Glomerular endothelial cell (primary cell): ENCODE data around the gene HUNK. TPM values are rescaled to one million over a fixed set of nuclear protein-coding genes. Genes with fewer than 3 reads are reported as not detected.

Experiments
- DNase-seq: peaks from one replicate; pipeline ENCODE4 v3.0.0-alpha.2; 2011; ENCODE audit warnings: low read depth, low spot score; ENCODE audit errors: extremely low read depth
- total RNA-seq: library from RNA; depleted of rRNA; stranded (reverse); fragments of >200 nt; gene quantifications from 2 replicates; pipeline ENCODE4 v1.2.3, GENCODE V29; 2015

HUNK gene
- total RNA-seq, 1 donor from 2014 or later = not detected

- DNase-seq = no peak
Measured at GRCh38 chr21:31894457-31894856, 21.6 kb downstream of the HUNK start.

GRCh38 chr21:31895077-31895835 is 22.4 kb downstream of the HUNK start:
- no peak for DNase-seq

- no peak for DNase-seq
Measured at GRCh38 chr21:31896019-31896418, 23.2 kb downstream of the HUNK start.

- DNase-seq = no peak
Measured at GRCh38 chr21:31897311-31897710, 24.5 kb downstream of the HUNK start.

GRCh38 chr21:31898933-31899630 is 26.3 kb downstream of the HUNK start:
- no peak for DNase-seq

- no peak for DNase-seq
Measured at GRCh38 chr21:31900121-31900895, 27.5 kb downstream of the HUNK start.

GRCh38 chr21:31901315-31901714 is 28.5 kb downstream of the HUNK start:
- DNase-seq = no peak

GRCh38 chr21:31902438-31902837 is 29.6 kb downstream of the HUNK start:
- no peak for DNase-seq

GRCh38 chr21:31903896-31904295 is 31.1 kb downstream of the HUNK start:
- DNase-seq = no peak

- DNase-seq = no peak
Measured at GRCh38 chr21:31905503-31906451, 33.0 kb downstream of the HUNK start.

GRCh38 chr21:31908106-31909031 is 35.5 kb downstream of the HUNK start:
- DNase-seq = no peak

- no peak for DNase-seq
Measured at GRCh38 chr21:31909153-31910073, 36.6 kb downstream of the HUNK start.

- no peak for DNase-seq
Measured at GRCh38 chr21:31910074-31910470, 37.3 kb downstream of the HUNK start.

GRCh38 chr21:31911138-31911907 is 38.5 kb downstream of the HUNK start:
- no peak for DNase-seq

GRCh38 chr21:31912501-31912900 is 39.7 kb downstream of the HUNK start:
- no peak for DNase-seq

GRCh38 chr21:31913182-31913608 is 40.4 kb downstream of the HUNK start:
- no peak for DNase-seq

GRCh38 chr21:31914472-31914871 is 41.7 kb downstream of the HUNK start:
- DNase-seq = no peak
